HG03196 (cell line): ENCODE data around the gene ABLIM2.

Experiments
- ATAC-seq: cut with Tn5 transposase; IDR thresholded peaks from one replicate; pipeline ENCODE4 v1.9.1; 2021; ENCODE audit not compliant: unreplicated experiment

Gene ABLIM2

DNA sequence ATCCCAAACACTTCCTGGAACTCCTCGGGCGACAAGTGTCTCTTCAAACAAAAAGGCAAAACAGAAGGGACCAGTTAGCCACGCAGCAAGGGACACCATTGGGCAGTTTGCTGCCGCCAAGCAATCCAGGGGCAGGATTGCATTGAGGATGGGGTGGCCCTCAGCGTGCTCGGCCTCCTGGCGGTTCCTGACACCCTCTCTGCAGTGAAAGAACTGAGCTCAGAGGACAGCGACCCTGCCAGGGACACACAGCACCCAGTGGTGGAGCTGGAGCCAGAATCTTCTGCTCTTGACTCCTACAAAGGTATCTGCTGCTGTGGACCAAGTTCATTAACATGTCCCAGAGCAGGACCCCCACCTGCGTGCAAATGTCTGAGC lies 191.6 kb downstream of the ABLIM2 start:
- ATAC-seq = no peak

DNA sequence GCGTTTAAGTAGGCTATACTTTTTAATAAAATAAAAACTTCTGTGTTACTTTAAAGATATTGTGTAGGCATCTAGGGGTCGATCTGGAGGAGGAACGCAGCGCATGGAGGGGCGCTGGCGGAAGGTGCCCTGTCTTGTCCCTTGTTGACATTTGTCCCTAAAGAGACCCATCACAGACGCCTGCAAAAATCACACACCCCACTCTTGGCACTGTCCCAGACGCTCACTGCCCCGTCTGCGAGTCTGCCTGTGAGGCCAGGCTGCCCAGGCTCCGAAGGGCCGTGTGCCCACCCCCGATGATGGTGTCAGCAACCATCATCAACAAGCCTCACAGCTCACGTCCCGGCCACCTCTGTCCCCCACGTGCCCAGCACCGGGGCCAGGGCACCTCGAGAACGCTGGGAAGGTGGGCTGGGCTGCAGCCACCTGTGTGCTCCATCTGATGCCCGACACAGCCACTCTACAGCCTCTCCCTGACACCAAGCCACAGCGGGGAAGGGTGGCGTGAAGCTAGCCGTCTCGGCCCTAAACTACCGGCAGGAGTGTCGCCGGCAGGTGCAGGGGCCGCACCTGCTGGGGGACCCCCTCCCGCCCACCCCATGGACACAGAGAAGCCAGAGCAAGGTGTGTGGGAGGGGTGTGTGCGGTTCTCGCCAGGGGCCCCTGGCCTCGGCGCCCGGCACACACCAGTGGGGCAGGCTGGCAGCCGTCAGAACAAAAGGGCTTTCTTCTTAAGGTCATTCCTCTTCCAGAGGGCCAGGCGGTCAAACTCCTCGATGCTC lies 192.1 kb downstream of the ABLIM2 start:
- ATAC-seq = no peak

GRCh38 chr4:7964890-7965662 lies 193.5 kb downstream of the ABLIM2 start:
- ATAC-seq = no peak

- no peak for ATAC-seq
Measured at GRCh38 chr4:7964459-7964858, 194.2 kb downstream of the ABLIM2 start.

- ATAC-seq = no peak
Measured at GRCh38 chr4:7963691-7964090, 194.9 kb downstream of the ABLIM2 start.

GRCh38 chr4:7962609-7963508 lies 195.8 kb downstream of the ABLIM2 start:
- ATAC-seq = no peak

GRCh38 chr4:7960790-7961655 lies 197.6 kb downstream of the ABLIM2 start:
- peak; percentile 49 for ATAC-seq

DNA sequence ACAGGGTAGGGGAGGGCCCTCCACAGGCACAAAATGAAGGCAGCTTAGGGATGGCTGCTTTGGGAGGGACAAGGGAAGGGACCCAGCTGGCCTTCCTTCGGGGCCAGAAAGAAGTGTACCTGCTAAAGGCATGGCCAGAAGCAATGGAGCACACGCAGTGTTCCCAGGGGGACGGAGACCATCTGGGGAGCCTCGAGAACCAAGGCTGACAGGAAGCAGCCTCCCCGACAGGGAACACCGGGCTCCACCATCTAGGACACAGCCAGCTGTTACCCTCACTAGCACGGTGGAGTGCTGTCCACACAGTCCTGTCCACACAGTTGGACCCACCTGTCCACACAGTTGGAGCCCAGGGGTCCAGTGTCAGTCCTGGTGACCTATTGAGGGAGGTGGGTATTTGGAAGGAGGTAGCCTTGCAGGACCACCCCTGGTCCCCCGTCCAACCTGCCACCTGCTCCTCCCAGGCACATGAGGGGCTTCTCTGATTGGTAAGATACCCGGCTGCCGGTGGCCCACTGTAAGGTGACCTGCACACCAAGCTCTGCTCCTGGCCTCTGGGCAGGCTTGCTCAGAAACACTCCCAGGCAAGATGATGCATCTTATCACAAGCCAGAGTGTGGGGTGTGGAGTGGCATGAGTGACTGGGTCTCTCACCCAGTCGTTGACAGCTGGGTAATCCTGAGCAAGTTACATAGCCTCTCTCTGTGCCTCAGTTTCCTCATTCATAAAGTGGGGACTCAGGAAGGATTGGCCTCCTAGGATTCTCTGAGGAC lies 198.4 kb downstream of the ABLIM2 start:
- no peak for ATAC-seq

DNA sequence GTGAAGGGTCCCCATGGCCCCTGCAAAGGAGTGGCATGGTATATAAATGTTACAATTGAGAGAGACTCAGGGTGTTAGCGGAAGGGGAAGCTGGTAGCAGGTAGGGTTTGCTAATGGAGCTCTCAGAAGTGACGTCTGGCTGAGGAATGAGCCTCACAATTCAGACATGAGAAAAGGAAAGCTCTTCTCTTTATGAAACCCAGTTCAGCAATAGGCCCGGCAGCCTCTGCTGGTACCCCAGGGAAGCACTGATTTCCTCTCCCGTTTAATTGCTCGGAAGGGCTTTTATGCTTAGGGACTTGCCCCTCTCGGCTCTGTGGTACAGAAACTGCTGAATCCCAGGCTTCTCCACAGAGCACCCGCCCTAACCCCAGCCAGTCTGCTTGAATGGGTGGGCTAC lies 199.5 kb downstream of the ABLIM2 start:
- ATAC-seq = no peak

DNA sequence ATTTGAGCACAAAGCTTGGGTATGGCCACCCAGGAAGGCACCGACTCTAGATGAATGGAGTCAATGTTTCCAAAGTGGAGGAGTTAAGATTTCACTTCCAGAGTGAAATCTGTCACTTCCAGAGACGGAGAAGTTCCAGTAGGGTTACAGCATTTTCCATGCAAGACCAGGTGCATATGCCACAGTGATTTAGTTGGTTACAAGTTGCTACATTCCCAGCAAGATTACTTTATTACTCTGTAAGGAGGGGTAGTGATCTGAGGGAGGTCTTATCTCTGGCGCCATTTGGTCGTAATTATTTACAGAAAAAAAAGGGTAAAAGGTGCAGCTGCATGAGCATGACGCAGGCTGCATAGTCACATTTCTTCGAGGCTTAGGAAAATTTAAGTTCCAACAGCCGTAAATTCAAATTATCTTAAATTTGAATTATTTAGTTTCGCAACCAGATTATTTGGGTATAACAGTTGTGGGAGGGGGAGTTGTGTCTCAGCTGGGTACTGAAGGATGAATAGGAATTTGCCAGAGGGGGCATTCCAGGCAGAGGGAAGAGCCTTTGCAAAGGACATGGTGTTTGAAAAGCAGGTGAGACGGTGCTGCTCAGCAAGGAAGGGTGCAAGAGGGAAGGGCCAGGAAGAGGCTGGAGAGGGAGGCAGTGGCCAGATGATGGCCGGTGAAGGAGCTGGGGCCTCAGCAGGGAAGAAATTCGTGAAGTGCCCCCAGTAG lies 201.5 kb downstream of the ABLIM2 start:
- ATAC-seq = no peak

DNA sequence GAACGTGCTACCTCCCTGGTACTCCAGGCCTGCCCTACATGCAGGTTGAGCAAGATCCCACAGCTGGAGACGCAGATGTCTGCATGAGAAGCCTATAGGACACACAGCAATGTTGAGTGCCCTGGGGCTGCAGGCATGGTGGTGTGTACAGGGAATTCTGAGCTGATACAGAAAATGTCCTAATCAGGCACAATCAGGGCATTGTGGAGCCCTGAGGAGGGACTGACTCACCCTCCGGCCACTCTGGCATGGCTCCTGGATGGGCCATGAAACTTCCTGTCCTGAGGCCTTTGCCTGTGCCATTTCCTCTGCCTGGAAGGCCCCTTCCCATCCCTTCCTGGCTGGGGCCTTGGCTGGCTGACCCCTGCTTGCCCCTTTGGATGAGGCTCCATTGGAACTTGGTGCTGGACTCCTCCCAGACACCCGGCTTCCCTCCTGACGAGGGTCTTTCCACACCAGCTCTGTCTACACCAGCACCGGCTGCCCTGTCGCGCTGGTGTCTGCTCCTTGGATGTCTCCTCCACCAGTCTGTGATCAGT lies 202.3 kb downstream of the ABLIM2 start:
- ATAC-seq = no peak

GRCh38 chr4:7955393-7955792 lies 203.2 kb downstream of the ABLIM2 start:
- no peak for ATAC-seq

GRCh38 chr4:7952615-7953014 lies 206.0 kb downstream of the ABLIM2 start:
- ATAC-seq = no peak

GRCh38 chr4:7950301-7951092 lies 208.1 kb downstream of the ABLIM2 start:
- ATAC-seq = no peak

DNA sequence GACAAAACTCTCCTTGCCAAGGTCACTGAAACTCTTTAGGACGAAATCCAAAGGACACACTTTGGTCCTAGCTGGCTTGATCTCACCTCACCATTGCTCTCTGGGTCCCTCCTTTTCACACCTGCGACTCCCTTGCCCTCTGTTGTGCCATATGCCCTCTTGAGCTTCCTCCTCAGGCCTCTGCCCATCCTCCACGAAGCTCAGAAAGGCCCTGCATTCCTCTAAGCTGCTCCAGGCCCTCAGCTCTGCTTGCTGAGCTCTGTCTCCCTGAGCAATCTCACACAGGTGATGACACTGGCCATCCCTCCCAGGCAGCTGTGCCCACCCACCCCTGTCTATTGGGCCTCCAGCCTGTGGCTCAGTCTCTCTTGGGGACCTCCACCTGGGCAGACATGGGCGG lies 208.9 kb downstream of the ABLIM2 start:
- no peak for ATAC-seq

DNA sequence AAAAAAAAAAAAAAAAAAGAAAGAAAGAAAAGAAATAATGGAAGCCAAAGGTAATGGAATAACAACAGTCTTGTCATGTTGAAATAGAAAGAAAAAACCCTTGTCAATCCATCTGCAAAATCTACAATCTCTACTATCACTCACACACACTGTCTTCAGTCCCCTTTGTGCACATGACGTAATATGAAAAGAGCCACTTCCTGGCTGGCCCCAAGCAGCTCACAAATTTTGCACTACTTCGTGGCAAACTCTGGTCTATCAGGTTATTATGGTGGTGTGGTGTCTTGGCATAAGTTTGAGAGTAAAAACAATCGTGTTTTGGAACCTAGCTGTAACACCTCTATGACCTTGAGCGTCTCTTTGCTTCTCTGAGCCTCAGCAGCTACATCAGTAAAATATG lies 210.7 kb downstream of the ABLIM2 start:
- no peak for ATAC-seq

- no peak for ATAC-seq
Measured at GRCh38 chr4:7945709-7946380, 212.8 kb downstream of the ABLIM2 start.
